Gastrocnemius medialis (tissue), 4 donors: Measurements from ENCODE around the gene CLMN.

Source experiments
- POLR2A ChIP-seq, 2 donors: fragments of 450-650 bp; IDR thresholded peaks; one replicate each; pipeline ENCODE4 v1.6.1; 2017; ENCODE audit warnings: antibody characterized with exemption in 2 of 2, mild to moderate bottlenecking in 2 of 2, moderate library complexity in 2 of 2
- TF ChIP-seq, protein P1 (sequence below), 5 experiments: fragments of 450-650 bp in 3 of 5; fragments of 200-600 bp in 2 of 5; sonication (generic) in 2 of 5; IDR thresholded peaks in 4 of 5; conservative IDR thresholded peaks in 1 of 5; 1 replicate in 4 of 5; 2 replicates in 1 of 5; pipeline ENCODE4 v1.5.1; 2016 to 2019; ENCODE audit warnings: antibody characterized with exemption in 5 of 5, mild to moderate bottlenecking in 3 of 5, moderate library complexity in 3 of 5

DNA sequence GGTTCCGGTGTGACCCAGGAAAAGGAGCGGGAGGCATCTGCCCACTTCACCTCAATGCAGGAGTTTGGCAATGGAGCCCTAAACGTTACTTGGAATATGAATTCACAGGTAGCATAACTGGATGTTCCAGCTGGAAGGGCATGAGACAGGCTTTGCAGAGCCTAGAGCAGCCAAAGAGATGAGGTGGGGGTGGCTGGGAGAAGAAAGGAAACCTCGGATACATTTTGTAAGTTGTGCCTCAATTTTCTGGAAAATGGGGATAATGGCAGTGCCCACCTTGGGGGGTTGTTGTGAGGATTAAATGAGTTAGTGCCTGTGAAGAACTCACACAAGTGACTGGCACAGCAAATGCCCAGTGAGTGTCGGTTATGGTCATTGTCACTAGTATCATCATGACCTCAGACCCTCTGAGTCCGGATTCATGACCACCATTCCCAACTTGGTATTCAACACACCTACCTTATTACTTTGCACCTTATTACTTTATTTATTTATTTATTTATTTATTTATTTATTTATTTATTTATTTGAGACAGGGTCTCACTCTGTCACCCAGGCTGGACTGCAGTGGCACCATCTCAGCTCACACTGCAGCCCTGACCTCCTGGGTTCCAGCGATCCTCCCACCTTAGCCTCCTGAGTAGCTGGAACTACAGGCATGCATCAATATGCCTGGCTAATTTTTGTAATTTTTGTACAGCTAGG lies 56.0 kb downstream of the CLMN start:
- no peak for TF ChIP-seq POLR2A (IDR thresholded peaks at IDR 0.05)
- TF ChIP-seq, protein P1, sequence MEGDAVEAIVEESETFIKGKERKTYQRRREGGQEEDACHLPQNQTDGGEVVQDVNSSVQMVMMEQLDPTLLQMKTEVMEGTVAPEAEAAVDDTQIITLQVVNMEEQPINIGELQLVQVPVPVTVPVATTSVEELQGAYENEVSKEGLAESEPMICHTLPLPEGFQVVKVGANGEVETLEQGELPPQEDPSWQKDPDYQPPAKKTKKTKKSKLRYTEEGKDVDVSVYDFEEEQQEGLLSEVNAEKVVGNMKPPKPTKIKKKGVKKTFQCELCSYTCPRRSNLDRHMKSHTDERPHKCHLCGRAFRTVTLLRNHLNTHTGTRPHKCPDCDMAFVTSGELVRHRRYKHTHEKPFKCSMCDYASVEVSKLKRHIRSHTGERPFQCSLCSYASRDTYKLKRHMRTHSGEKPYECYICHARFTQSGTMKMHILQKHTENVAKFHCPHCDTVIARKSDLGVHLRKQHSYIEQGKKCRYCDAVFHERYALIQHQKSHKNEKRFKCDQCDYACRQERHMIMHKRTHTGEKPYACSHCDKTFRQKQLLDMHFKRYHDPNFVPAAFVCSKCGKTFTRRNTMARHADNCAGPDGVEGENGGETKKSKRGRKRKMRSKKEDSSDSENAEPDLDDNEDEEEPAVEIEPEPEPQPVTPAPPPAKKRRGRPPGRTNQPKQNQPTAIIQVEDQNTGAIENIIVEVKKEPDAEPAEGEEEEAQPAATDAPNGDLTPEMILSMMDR (IDR thresholded peaks at IDR 0.05 in 4 of 5, conservative IDR thresholded peaks at IDR 0.05 in 1 of 5) = no peak
